NCI-H460 (cell line): ENCODE data around the gene BTNL2. TPM values are rescaled to one million over a fixed set of nuclear protein-coding genes. Genes with fewer than 3 reads are reported as not detected.
"Not testable (repeated sequence)": the region's sequence is repeated elsewhere in the genome, so short reads cannot be mapped to it uniquely, and the experiment has no call there.

Experiments used
- DNase-seq: peaks from one replicate; pipeline ENCODE4 v3.0.0-alpha.2; 2016; ENCODE audit warnings: low read depth; ENCODE audit errors: extremely low read depth
- polyA plus RNA-seq: library from polyadenylated mRNA; depleted of rRNA; stranded (reverse); fragments of >200 nt; gene quantifications from 2 replicates; pipeline ENCODE4 v1.2.3, GENCODE V29; 2014; cell fraction: nucleus; rRNA removed
- total RNA-seq: library from RNA; depleted of rRNA; stranded (reverse); fragments of >200 nt; shearing (Covaris generic); gene quantifications from 2 replicates; pipeline ENCODE4 v1.2.3, GENCODE V29; 2014; rRNA removed

The BTNL2 gene, protein sequence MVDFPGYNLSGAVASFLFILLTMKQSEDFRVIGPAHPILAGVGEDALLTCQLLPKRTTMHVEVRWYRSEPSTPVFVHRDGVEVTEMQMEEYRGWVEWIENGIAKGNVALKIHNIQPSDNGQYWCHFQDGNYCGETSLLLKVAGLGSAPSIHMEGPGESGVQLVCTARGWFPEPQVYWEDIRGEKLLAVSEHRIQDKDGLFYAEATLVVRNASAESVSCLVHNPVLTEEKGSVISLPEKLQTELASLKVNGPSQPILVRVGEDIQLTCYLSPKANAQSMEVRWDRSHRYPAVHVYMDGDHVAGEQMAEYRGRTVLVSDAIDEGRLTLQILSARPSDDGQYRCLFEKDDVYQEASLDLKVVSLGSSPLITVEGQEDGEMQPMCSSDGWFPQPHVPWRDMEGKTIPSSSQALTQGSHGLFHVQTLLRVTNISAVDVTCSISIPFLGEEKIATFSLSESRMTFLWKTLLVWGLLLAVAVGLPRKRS
- total RNA-seq = not detected in 2 replicates
- polyA plus RNA-seq = not detected in 2 replicates

DNA sequence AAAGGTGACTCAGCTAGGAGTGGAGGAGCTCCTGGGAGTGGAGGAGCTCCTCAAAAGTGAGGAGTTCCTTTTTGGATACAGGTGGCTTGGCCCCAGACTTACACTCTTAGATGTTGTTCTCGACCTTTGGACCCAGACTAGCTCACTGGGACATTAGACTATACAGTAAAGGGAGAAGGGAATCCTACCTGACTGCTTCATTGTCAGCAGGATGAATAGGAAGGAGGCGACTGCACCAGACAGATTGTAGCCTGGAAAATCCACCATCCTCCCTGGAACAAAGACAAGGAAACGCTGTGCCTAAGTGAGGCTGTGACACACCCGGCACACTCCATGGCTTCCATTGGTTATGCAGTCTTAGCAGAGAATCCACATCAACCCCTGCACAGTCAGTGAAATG lies at the start of gene BTNL2:
TSS of gene BTNL2 (minus strand) at position 325 of the 400 bp plus-strand sequence. CDS start at position 267, 58 bp downstream.
- DNase-seq = no peak

DNA sequence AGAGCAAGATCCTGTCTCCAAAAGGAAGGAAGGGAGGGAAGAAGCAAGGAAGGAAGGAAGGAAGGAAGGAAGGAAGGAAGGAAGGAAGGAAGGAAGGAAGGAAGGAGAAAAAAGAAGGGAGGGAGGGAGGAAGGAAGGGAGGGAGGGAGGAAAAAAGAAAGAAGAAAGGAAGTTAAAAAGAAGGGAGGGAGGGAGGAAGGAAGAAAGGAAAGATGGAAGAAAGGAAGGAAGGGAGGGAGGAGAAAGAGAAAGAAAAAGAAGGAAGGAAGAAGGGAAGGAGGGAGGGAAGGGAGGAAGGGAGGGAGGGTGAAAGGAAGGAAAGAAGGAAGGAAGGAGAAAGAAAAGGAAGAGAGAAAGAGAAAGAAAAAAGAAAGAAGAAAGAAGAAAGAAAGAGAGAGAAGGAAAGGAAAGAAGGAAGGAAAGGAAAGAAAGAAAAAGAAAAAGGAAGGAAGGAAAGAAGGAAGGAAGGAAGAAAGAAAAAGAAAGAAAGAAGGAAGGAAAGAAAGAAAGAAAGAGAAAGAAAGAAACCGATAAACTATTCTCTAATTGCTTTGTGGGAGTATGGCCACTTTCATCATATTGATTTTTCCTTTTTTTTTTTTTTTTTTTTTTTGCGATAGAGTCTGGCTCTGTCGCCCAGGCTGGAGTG lies 42.2 kb upstream of the BTNL2 start:
- DNase-seq = no peak

GRCh38 chr6:32447932-32448331 lies 41.0 kb upstream of the BTNL2 start:
- no peak for DNase-seq

- DNase-seq = no peak
Measured at GRCh38 chr6:32445321-32445854, 38.4 kb upstream of the BTNL2 start.

GRCh38 chr6:32444433-32444832 lies 37.5 kb upstream of the BTNL2 start:
- no peak for DNase-seq

DNA sequence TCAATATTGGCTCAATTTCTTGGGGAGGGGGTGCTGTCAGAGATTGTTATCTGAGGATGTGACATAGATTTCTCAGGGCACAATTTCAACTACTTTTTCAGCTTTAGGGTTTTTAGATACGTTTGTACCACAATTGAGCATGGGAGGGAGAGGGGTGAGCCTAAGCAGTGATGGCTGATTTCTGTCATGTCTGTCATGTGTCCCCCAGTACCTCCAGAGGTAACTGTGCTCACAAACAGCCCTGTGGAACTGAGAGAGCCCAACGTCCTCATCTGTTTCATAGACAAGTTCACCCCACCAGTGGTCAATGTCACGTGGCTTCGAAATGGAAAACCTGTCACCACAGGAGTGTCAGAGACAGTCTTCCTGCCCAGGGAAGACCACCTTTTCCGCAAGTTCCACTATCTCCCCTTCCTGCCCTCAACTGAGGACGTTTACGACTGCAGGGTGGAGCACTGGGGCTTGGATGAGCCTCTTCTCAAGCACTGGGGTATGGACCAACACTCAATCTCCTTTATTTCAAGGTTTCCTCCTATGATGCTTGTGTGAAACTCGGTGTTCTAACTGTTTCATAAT lies 36.1 kb upstream of the BTNL2 start:
- DNase-seq = no peak

GRCh38 chr6:32442243-32442667 lies 35.3 kb upstream of the BTNL2 start:
- DNase-seq = no peak

GRCh38 chr6:32439602-32440214 lies 32.7 kb upstream of the BTNL2 start, which contains the start of gene HLA-DRA:
Gene HLA-DRA, plus strand, starts transcription at chr6:32439887. Its CDS starts 64 bp downstream, at chr6:32439951.
- peak; percentile 50 for DNase-seq

DNA sequence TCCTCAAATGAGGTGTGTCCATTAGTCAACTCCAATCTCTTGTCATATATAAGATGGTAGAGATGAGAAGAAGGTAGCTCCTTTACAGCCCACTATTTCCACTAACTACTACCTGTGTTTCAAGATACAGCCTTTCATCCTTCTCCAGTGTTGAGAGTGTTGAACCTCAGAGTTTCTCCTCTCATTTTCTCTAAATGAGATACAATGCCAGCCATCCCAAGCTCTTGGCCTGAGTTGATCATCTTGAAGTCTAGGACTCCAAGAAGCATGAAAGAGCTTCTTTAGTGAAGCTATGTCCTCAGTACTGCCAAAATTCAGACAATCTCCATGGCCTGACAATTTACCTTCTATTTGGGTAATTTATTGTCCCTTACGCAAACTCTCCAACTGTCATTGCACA lies 32.2 kb upstream of the BTNL2 start:
- DNase-seq = no peak

DNA sequence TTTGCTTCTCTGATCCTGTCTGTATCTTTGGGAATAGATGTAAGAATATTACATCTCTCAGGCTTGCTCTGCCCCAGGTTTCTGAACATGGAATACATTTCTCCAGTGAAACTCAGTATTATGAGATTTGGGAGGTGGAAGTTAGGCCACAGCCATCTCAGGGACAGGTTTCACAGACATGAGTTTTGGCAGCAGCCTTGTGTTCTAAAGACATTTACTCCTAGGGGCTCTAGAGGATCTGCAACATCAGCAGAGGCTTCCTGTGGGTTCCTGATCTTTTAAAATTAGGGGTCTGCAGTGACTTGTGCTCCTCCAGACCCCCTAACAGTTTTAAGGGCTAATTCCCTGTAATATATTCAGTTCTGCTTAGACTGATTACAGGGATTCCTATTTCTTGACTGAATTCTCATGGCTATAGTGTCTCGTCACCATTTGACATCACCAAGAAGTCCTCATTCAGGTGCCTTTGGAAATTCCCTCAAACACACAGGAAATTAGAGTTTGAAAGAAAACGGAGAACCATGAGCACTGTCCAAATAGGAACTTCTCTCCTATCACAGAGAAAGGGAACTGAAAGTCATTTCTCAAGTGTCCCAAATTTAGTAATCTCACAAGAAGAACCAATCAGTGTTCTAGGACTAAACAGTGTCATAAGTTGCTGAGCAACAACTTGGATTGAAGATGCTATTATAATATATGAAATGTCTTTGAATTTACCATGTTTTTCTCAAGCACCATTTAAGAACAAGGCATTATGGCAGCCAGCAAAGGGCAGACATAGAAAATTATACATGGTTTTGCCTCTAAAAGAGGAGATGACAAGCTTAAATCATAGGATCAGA lies 30.2 kb upstream of the BTNL2 start:
- DNase-seq = no peak

DNA sequence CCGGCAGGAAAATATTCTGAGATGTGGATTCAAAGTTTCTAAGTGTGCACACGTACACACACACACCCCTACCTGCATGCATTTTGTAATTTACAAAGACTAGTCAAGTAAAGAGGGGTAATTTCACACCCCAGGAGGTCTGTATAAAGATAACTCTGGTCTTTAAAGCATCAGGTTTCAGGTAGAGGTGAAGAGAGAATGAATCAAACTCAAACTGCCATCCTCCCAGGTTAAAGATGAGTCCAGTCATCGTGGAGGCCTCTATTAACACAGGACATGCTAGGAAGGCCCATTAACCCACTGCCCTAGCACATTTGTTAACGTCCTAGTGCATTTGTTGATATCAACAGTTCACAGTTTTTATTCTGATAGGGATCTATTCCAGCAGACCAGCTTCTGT lies 29.2 kb upstream of the BTNL2 start:
- DNase-seq = no peak

DNA sequence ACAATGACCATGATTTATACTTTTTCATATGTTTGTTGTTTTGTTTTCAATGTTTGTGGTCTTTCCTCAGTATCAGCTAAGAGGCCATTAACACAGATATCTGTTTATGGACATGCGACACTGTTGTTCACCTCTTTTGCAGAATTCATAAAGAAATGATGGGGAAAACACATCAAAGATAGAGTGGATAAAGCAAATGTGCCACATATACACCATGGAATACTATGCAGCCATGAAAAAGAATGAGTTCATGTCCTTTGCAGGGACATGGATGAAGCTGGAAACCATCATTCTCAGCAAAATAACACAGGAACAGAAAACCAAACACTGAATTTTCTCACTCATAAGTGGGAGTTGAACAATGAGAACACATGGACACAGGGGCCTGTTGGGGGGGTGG lies 27.0 kb upstream of the BTNL2 start:
- not testable (repeated sequence) for DNase-seq

DNA sequence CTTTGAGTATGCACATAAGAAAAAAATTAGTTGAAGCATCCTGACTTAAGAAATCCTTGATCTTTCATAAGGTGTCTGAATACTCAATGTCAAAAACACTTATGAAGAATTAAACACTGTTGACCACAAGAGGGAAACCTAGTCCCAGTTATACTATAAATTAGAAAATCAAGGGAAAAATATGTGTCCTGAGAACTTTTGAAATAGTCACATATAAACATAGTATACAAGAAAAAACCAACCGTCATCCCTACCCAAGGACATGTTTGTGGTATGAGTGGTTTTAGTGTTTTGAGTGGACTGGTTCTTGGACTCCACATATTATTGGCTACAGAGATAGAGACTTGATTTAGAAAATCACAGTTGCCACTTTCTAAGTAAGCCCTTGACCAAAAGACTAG lies 25.1 kb upstream of the BTNL2 start:
- peak; percentile 27 for DNase-seq

DNA sequence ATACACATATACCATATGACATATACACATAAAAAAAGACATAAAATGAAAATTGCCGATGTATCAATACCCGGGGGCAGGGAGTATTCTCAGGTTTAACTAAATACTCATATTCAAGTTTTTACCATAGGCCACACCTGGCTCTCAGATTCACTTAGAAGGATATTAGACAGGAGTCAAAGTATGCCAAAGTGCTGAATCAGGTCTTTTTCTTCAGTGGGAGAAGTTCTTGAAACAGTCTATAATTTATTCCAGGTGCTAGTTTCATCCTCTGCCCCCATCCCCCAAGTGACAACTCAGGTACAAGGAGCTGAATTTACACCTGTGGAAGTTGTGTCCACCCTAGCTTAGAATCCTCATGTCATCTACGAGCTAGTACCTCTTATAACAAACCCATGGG lies 24.2 kb upstream of the BTNL2 start:
- no peak for DNase-seq

DNA sequence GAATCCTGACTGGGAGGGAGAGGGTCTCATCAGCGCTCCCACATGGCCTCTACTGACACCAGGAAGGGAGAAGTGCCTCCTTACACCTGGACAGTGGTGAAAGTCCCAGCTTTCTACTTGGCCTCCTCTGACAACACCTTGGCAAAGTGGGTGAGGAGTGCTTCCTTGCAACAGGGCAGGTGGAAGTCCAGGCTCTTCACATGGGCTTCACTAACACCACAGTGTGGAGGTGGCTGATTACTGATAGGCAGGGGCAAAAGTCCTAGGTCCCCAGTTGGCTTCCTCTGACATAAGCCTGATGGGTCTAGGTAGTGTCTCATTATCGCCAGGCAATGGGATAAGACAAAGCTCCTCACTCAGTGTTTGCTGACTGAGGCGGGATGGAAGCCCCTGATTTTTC lies 23.2 kb upstream of the BTNL2 start:
- DNase-seq = no peak

DNA sequence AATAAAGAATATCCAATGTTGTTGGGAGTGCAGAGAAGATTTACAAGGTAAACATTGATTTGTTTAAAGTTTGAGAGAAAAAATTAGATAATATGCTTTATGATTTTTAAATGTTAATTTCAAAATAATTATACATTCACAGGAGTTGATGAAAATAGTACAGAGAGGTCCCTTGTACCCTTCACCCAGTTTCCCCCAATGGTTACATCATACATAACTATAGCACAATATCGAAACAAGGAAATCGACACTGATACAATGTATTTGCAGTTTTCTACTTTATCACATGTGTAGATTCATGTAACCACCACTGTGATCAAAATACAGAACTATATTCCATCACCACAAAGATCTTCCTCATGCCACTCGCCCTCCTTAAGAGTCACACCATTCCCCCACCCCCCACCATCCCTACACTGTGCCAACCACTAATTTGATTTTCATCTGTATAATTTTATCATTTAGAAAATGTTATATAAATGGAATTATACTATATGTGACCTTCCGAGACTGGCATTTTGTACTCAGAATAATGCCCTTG lies 21.0 kb upstream of the BTNL2 start:
- DNase-seq = no peak

- no peak for DNase-seq
Measured at GRCh38 chr6:32427218-32427617, 20.2 kb upstream of the BTNL2 start.

DNA sequence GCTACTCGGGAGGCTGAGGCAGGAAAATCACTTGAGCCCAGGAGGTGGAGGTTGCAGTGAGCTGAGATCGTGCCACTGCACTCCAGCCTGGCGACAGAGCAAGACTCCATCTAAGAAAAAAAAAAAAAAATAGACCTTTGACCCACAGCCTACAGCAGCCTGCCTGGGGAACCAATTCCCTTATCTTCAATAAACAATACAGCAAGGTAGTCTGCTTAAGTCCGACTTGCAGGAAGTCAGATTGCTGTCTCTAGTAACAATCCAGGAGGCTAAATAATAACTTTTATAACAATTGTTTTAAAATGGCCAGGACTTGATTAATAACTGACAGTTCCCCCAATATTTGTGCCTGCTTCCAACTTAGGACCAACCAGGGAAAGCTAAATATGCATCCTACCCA lies 19.4 kb upstream of the BTNL2 start:
- no peak for DNase-seq

- no peak for DNase-seq
Measured at GRCh38 chr6:32424589-32425300, 17.8 kb upstream of the BTNL2 start.
